C1 segment of cervical spinal cord (tissue), 14 donors: ENCODE results near the gene INSIG2.

ENCODE experiments used
- DNase-seq, 14 donors: peaks; one replicate each; lab custom pipeline; 2025; lab: John Stamatoyannopoulos, UW

Gene INSIG2

DNA sequence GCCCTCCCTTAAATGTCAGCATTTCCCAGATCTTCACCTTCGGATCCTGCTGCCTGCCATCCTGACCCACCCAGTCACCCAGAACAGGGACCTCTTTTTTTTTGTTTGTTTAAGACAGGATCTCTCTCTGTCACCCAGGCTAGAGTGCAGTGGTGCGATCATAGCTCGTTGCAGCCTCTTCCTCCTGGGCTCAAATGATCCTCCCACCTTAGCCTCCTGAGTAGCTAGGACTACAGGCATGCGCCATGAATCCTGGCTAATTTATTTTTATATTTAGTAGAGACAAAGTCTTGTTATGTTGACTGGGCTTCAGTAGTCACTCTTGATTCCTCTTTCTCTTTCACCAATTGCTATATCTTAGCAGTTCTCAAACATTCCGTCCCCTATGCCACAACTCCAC is 39.0 kb downstream of the INSIG2 start:
- DNase-seq: no peak

DNA sequence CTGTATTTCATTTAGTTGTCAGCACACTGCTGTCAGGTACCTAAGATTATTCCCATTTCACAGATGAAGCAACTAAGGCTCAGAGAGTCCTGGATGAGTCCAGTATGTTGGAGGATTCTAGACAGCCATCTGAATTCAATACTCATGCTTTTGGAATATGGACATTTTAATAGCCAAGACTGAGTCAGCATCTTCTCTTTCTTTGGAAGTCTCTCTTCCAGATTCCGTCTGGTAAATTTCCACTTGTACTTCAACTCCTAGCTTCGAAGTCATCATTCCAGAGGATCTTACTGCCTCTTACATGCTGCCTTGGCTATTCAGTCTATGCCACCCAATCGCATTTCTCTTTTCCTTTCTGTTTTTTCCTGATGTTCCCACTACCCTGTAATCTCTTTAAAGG is 40.6 kb downstream of the INSIG2 start:
- DNase-seq: no peak

DNA sequence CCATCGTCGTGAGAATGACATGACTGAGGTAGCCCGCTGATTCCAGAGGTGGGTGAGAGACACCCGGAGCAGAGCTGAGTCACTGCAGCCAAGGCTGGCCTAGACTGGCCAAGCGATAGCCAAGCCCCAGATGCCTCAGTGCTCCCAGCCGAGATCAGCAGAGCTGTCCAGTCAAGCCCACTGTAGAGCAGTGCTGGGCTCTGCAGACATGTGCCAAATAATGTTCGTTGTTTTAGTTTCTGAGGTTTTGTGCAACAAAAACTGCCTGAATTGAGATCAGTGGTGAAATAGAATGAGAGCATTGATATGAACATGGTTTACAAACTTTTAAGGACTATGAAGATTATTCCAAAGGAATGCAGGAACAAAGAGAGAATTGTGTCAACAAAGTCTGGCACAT is 42.1 kb downstream of the INSIG2 start:
- no peak for DNase-seq

DNA sequence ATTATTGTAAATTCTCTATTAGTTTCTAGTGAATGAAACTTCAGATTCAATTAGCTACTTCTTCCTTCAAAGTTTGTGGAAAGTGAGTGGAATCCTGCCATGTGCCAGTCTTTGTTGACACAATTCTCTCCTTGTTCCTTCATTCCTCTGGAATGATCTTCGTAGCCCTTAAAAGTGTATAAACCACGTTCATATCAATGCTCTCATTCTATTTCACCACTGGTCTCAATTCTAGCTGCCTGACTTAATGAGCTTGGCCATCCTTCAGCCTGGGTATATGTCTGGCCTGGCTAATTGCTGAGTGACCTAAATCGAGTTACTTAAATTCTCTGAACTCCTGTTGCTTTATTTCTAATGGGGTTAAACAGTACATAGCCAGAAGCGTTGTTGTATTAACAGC is 43.5 kb downstream of the INSIG2 start:
- DNase-seq: no peak

DNA sequence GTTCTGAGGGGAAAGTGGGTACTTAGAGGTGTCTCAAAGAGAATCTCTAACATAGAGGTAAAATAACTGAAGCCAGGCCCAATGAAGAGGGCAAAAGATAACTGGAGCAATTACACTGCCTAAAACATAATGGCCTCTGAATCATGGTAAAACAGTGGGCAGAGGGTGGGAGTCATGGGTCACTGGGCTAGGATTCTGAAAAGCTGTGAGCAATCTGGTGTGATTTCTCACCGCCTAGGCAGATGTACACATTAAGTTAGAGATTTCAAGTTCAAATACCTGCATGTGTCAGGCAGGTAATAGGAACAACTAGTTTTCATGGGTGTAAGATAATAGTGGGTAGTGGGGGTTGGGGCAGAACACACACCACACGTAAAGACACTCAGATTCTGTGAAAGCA is 45.6 kb downstream of the INSIG2 start:
- DNase-seq: no peak

DNA sequence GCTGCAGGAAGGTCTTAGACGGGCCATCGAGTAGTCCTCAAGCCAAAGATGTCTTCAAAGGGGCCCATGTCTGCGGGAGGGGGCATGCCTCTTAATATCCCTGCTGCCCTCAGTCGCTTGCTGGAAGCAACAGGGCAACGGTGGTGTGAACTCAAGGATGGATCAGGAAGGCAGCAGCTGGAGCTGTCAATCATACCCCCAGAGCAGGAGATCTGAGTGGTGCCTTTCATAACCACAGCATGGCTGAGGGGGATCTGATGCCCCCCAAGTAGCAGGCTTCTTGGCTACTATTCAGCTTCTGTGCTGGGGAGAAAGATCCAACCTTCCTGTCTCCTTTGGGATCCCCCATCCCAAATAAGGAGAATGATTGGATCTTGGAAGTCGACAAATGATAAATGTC is 46.4 kb downstream of the INSIG2 start:
- no peak for DNase-seq

DNA sequence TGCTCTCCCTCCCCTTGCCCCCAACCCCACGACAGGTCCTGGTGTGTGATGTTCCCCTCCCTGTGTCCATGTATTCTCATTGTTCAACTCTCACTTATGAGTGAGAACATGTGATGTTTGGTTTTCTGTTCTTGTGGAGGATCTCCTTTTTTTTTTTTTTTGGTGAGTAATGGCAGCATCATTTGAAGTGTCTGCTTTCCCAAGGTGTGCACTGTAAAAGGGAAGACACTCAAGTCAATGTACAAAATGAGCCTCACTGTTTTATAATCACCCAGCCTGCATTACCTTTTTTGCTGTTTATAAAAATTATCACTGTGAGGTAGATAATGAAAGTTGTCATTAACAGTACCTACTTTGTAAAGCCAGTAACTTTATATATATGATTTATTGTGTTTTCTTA is 56.9 kb downstream of the INSIG2 start:
- no peak for DNase-seq

DNA sequence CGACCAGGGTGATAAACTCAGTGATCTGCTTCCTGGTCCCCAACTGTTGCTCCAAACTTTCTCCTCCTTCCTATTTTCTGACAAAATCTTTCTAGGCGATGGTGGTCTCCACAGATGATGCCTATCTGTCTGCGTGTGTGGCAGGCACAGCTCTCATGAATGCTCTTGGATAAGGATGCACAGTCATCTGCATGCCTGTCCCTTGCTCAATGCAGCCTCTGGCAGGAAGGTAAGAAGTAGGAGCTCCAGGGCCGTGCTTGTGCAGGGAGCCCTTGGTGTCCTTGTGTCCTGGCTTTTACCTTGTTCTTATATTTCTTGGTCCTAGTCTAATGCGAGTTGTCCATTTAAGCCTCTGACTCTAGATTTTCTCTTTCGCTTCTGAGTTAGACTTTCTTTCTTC is 57.5 kb downstream of the INSIG2 start:
- DNase-seq: no peak

DNA sequence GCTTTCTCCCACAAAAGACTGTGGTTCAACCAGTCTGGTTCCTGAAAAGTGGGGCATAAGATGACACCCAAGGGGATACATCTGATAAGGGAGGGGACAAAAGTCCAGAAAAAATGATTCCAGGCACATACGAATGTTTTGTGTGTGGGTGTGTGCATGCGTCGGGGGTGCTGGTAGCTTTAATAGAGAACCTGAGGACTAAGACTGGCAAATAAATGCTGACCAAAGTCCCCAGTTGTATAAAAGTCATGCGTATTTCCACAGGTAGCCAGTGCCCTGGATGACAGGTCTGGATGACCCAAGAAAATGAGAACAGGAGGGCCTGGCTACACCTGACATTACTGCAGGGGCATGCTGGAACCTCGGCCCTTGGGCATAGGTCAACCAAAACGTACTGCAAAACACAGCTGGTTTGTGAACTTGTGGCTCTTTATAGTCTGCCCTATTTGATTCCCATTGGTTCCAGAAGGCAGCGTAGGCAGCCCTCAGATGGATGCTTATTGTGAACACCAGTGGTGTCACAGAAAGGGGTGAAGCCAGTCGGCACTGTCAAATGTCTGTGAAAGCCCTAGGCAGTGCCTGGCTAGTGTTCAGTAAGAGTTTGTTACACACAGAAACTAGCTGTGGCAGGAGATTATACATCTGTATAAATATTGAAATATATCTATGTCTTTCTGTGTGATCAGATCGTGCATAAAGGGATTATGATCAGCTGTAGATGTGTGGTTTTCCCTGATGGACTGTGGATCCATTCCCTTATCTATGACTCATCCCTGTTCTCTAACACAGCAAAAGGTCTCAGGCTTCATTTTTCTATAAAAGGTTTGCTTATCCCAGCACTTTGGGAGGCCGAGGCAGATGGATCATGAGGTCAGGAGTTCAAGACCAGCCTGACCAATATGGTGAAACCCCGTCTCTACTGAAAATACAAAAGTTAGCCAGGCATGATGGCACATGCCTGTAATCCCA is 58.3 kb downstream of the INSIG2 start:
- no peak for DNase-seq

DNA sequence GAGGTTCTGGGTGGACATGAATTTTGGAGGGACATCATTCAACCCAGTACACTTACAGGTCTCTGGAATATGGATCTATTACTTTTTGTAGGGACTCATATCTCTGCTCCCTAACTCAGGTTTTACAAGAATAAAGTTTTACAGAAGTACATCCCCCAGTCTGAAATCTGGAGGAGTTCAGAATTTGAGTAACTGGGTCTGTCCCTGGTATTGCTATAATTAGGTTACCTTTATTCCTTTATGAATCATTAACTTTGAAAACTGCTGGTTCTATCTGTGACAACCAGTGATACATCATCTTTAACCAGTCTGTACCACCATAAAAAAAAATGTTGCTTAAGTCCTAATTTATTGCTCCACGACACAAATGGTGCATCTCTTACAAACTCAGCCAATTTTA is 59.9 kb downstream of the INSIG2 start:
- no peak for DNase-seq

DNA sequence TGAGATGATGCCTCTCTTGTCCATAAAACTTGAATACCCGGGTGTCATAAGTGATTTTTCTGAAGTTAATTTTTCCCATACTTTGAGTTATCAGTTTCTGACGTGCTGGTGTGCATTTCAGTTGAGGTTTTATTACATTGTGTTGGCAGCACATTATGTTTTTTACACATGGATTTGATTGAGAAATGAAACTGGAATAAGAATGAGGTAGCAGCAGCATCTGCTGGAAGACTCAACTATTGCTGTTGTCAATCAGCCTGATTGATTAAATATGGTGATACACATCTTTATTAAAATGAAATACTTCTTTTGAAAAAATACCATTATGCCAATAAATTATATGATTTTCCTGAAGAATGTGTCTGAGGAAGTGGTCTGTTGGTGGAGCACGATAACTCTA is 60.5 kb downstream of the INSIG2 start:
- DNase-seq: no peak

DNA sequence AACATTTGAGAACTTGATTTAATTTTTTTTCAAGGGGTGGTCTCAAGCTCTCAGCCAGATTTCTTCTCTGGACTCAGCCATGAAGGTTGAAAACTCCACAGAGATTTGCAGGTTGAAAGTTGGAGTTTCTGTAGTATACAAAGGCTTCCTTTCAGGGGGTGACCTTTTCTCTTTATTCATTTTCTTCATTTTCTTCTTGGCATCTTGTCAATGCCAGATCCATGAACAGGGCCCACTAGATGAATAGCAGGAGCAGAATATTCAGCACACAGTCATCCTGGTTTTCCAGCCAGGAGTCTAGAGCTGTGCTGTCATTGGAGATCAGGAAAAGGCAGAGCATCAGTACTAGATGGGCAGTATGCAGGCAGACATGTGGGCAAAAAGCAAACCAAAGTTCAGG is 62.0 kb downstream of the INSIG2 start:
- DNase-seq: no peak

DNA sequence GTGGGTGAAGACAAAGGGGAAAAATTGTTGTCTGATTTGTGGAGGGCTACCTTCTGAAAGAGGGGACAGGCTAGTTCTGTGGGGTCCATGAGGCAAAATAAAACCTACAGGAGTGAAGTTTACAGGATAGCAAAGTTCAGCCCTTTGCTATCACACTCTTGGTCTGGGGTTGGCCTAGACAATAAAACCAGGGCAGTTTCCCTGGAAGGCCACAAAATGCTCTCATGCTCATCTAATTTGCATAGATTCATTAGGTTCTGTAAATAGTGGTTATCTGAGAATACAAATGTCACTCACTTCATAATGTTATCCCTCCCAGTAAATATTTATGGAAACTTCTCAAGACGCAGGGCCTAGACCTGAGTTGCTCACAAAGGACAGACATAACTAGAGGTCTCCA is 63.6 kb downstream of the INSIG2 start:
- no peak for DNase-seq

DNA sequence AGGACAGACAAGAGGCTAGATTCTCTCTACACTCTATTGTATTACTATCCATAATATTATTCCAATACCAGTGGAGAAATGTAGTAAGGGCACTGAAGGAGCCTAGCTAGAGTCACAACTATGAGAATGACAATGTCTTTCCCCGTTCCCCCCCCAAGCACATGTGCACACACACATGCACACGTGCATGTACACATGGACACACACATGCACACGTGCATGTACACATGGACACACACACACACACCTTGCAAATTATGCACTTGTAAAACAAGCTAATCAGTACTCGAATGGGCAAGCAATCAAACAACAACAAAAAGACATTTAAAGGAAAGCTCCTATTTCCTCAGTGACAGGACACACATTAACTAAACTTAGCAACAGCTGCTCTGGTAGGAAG is 65.2 kb downstream of the INSIG2 start:
- DNase-seq: no peak

DNA sequence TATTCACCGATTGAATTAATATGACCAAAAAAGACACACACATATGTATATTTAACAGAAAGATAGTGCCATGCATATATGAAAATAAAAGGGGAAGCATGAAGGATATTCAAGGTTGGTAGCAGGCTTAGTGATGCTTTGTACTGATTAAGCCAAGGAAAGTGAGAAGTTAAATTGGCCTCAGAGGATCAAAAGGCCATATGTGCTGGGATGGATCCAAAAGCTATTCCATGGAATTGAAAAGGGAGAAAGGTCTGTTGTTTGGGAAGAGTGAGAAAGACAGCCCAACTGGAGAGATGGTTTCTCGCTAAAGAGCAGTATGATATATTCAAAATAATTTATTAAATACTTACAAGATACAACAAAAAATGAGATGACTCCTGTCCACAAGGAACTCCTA is 65.9 kb downstream of the INSIG2 start:
- no peak for DNase-seq
